GM10248 (cell line): ENCODE results near the gene TTC1.

Experiments
- CTCF ChIA-PET: fragments of 300-600 bp; sonication (Branson Sonifier 250); formaldehyde crosslinking; extraction: SDS; loops from one replicate; lab custom pipeline; 2021; ENCODE audit warnings: antibody characterized with exemption; lab: Yijun Ruan, JAX
- POLR2A ChIA-PET: fragments of 350-650 bp; sonication (Branson Sonifier 250); formaldehyde crosslinking; extraction: SDS; loops from one replicate; lab custom pipeline; 2020; ENCODE audit warnings: antibody characterized with exemption; lab: Yijun Ruan, JAX
- DNase-seq: peaks from one replicate; pipeline ENCODE4 v3.0.0; 2012; ENCODE audit errors: extremely low spot score
- CTCF ChIP-seq: IDR thresholded peaks from 2 replicates; pipeline ENCODE4 v1.5.1; 2012; ENCODE audit warnings: mild to moderate bottlenecking, low read depth; ENCODE audit errors: extremely low read depth, missing control alignments, control extremely low read depth

TTC1 gene

DNA sequence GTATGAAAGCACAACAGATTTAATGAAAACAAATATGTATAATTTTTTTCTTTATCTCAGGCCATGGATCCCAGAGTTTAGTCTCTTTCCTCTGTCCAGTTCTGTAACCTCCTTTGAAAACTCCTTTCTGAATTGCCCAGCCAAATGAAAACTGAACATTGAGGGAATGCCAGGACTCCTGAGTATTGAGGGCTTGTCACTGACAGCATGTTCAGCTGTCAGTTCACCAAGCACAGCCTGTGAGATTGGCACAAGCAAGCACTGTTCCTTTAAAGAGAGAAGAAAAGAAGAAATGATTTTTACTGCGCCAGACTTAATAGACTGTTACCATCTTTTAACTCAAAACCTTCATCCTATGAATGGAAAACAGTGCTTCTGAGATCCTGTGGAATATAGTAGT, 27.3 kb downstream of the TTC1 start:
- no peak for DNase-seq
- ChIA-PET CTCF (interaction anchor here (1.8 kb wide), 1 partner anchor 14 kb away, joined by 13 read pairs; no protein-coding TSS in a partner anchor), POLR2A (no interaction called here)
- TF ChIP-seq CTCF = no peak

DNA sequence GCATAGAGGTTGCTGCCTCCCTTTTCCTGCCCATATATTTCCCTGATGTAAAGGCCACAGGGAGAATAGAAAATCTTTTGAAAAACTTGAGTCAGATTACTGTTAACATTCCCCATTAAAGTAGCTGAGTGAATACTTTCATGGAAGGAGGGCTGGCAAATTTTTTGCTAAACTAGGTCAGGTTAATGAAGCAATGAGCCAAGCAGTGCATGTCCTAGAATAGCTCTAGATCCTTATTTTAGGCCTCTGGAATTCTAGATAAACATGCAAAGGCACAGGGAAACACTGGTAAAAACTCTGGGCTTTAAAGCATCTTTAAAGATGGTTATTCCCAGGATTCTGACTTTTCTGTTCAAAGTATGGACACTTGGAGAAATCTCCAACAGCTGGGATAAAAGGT, 27.9 kb downstream of the TTC1 start:
- POLR2A ChIA-PET = no interaction called here
- CTCF ChIA-PET = interaction anchor here (0.9 to 1.8 kb wide), 2 partner anchors 11 to 15 kb away, joined by 3 to 13 read pairs; no protein-coding TSS in a partner anchor
- DNase-seq = no peak
- TF ChIP-seq CTCF = no peak

DNA sequence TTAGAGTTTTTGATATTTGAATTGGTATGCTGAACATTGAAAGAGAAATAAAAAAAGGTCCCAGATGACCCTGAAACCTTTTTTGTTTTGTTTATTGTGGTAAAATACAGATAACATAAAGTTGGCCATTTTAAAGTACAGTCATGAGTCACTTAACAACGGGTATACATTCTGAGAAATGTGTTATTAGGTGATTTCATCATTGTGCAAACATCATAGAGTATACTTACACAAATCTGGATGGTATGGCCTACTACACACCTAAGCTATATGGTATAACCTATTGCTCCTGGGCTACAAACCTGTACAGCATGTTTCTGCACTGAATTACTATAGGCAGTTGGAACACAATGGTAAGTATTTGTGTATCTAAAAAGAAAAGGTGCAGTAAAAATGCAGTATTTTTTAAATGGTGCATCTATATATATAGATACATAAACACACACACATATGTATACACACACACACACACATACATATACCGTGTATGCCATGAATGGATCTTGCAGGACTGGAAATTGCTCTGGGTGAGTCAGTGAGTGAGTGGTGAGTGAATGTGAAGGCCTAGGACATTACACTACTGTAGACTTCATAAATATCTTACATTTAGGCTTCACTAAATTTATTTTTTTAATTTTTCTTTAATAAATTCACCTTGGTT, 31.0 kb downstream of the TTC1 start:
- CTCF ChIA-PET = interaction anchor here (1.0 to 1.6 kb wide), 4 partner anchors 11 to 25 kb away, joined by 3 to 8 read pairs (median 3); no protein-coding TSS in a partner anchor
- TF ChIP-seq CTCF = no peak
- DNase-seq = no peak
- POLR2A ChIA-PET = no interaction called here

GRCh38 chr5:160040471-160040835, 31.5 kb downstream of the TTC1 start:
- POLR2A ChIA-PET = no interaction called here
- CTCF ChIA-PET = interaction anchor here (0.8 to 1.6 kb wide), 4 partner anchors 13 to 67 kb away, joined by 3 to 8 read pairs (median 3); no protein-coding TSS in a partner anchor
- no peak for DNase-seq
- TF ChIP-seq CTCF = no peak

DNA sequence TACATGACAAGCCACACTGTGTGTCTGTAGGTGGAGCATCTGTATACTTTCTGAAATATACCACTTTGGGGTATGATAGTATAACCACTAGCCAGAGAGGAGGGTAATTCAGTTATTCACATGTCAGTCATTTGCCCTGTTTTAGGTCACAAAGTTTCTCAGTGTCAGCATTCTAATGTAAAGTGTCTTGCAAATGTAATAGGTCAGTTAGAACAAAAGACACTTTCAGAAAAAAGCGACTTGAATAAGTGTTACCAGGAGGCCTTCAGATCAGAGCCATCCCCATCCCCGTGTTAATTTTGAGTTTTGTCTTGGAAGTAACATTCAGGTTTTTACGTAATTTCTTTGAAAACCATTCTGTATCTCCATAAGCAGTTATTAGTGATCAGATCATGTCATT, 33.7 kb downstream of the TTC1 start:
- CTCF ChIA-PET = no interaction called here
- no peak for TF ChIP-seq CTCF
- POLR2A ChIA-PET = no interaction called here
- DNase-seq = no peak

- DNase-seq = no peak
- ChIA-PET CTCF (no interaction called here), POLR2A (no interaction called here)
- TF ChIP-seq CTCF = no peak
Observed at GRCh38 chr5:160044391-160044804, 35.5 kb downstream of the TTC1 start.
